ENCODE data around the gene RNH1. TPM values are rescaled to one million over a fixed set of nuclear protein-coding genes. Genes with fewer than 3 reads are reported as not detected.

RNH1 gene
- total and polyA plus RNA-seq, 2 of the 8 experiments (the other 6 are each of a cell fraction or from before 2014, with no cell fraction given), result 48.7 to 49.8 TPM

- H3K79me2 ChIP-seq (ENCODE audit: control insufficient read depth in 1 of 2, insufficient read depth in 2 of 2, low read length in 2 of 2), result no peaks in the 10 kb centered on the region
Observed at GRCh38 chr11:496834-497564, 10.0 kb downstream of the RNH1 start.

More at GRCh38 chr11:496834-497564, 10.0 kb downstream of the RNH1 start:
- Histone ChIP-seq H2AK5ac (ENCODE audit: low read depth, low read length) (peak overlapping the region; percentile 29), H3K23me2 (ENCODE audit: low read depth, low read length) (no peaks in the 10 kb centered on the region), H3K27me3 (replicated peaks in 1 of 4; ENCODE audit: control insufficient read depth in 3 of 4, extremely low read depth in 1 of 4, insufficient read depth in 3 of 4, low read length in 3 of 4) (no peaks in the 10 kb centered on the region), H3K56ac (replicated peaks; ENCODE audit: insufficient read length, low read depth, low read length) (no peak overlapping the region), H2BK15ac (ENCODE audit: low read length) (no peak overlapping the region; the same call in 1 of the 2 replicates), H3K79me1 (ENCODE audit: low read depth, low read length) (no peaks in the 10 kb centered on the region; the same call in none of the 2 replicates), H3K18ac (ENCODE audit: extremely low read depth, low read length) (no peak overlapping the region), H2AFZ (ENCODE audit: low read length) (no peak overlapping the region), H3K4me1 (replicated peaks in 1 of 4; ENCODE audit: control insufficient read depth in 3 of 4, insufficient read depth in 4 of 4, low read length in 3 of 4) (no peaks in the 10 kb centered on the region), H4K5ac (ENCODE audit: insufficient read length, low read depth, low read length) (no peak overlapping the region), H2BK120ac (replicated peaks; ENCODE audit: low read depth, low read length) (no peak overlapping the region), H3K14ac (ENCODE audit: insufficient read length) (no peak overlapping the region), H2BK20ac (ENCODE audit: low read length) (no peak overlapping the region), H3K9me3 (ENCODE audit: insufficient read depth in 2 of 2, low read depth in 1 of 2, low read length in 1 of 2) (peaks cover 11 to 19% of the 10 kb centered on the region in 2 experiments; a peak in 3 of 4 replicates), H2BK5ac (ENCODE audit: low read depth, low read length) (peak overlapping the region; percentile 18; the same call in 1 of the 2 replicates), H2BK12ac (ENCODE audit: low read depth, low read length) (no peak overlapping the region), H3K9ac (replicated peaks in 1 of 4; ENCODE audit: extremely low read depth in 1 of 4, low read depth in 3 of 4, low read length in 3 of 4) (no peak overlapping the region), H4K91ac (replicated peaks; ENCODE audit: insufficient read length, low read length) (peak overlapping the region; percentile 65), H3K4me3 (ENCODE audit: extremely low read depth in 1 of 4, insufficient read depth in 2 of 4, low read depth in 3 of 4, low read length in 4 of 4) (no peak overlapping the region), H3K27ac (ENCODE audit: low read depth, low read length) (no peak overlapping the region), H4K8ac (ENCODE audit: extremely low read depth, insufficient read depth, low read length) (no peak overlapping the region), H4K20me1 (replicated peaks in 1 of 2; ENCODE audit: control insufficient read depth in 1 of 2, insufficient read depth in 2 of 2, low read length in 2 of 2) (peaks cover 4 to 11% of the 10 kb centered on the region in 2 experiments), H3K4ac (replicated peaks; ENCODE audit: insufficient read length, low read depth, low read length) (no peak overlapping the region), H3K36me3 (ENCODE audit: control insufficient read depth in 2 of 4, insufficient read depth in 4 of 4, low read length in 3 of 4) (peaks cover 17 to 50% (median 33%) of the 10 kb centered on the region in 4 experiments; a peak in 7 of 8 replicates), H3K4me2 (ENCODE audit: insufficient read depth in 1 of 2, low read depth in 2 of 2, low read length in 2 of 2) (no peak overlapping the region), H3K23ac (ENCODE audit: insufficient read length) (no peak overlapping the region)
- DNase-seq (ENCODE audit: low read depth in 1 of 2, low spot score in 2 of 2) (peak in 1 of 2 experiments; percentile 52), FAIRE-seq (no peak)
- 95% methylated on average over 33 of the region's 34 CpGs; no CpG with 5 or more reads in 1 of the 2 experiments for WGBS, 2 experiments (ENCODE audit: extremely low coverage in 1 of 2, insufficient coverage in 1 of 2, insufficient read length in 1 of 2, insufficient replicate concordance in 2 of 2, low coverage in 1 of 2, low lambda C conversion rate in 2 of 2, missing lambda C conversion rate in 1 of 2)
- ChIA-PET POLR2A (ENCODE audit: partially characterized antibody) (interaction anchor here (1.4 to 1.7 kb wide), 3 partner anchors 9 to 80 kb away, joined by 3 to 11 read pairs (median 4); partner anchors contain the start of gene RNH1), CTCF (ENCODE audit: partially characterized antibody) (interaction anchor here (1.7 kb wide), 1 partner anchor 49 kb away, joined by 5 read pairs; no protein-coding TSS in a partner anchor)
- TF ChIP-seq POLR2AphosphoS5 (IDR thresholded peaks at IDR 0.05; ENCODE audit: low read depth, low read length) (peak; percentile 51; the same call in 1 of the 2 replicates), E2F6 (IDR thresholded peaks at IDR 0.05) (peak; percentile 43; the same call in 1 of the 2 replicates), MAX (IDR thresholded peaks at IDR 0.05) (peak; percentile 83), RXRA (IDR thresholded peaks at IDR 0.05; ENCODE audit: insufficient read depth, low read depth, low read length) (no peak)

Data from H1 (cell line).